ENCODE data around the gene PSME2. TPM values are rescaled to one million over a fixed set of nuclear protein-coding genes. Genes with fewer than 3 reads are reported as not detected.

The PSME2 gene
- total RNA-seq, 1 experiment from 2014 or later, result 172 TPM

GRCh38 chr14:24130717-24131548 is 15.5 kb downstream of the PSME2 start:
- DNase-seq (ENCODE audit: low spot score), result no peak
- H3K27me3 ChIP-seq (replicated peaks; ENCODE audit: insufficient read depth, low read depth, low read length, poor library complexity), result no peaks in the 10 kb centered on the region
- no peaks in the 10 kb centered on the region for H3K4me1 ChIP-seq (ENCODE audit: insufficient read depth, low read length, poor library complexity, severe bottlenecking)
- BruUV-seq (replicated peaks), result no TSS peak
- CTCF ChIA-PET, result no interaction called here
- H3K4me3 ChIP-seq (ENCODE audit: low read depth, low read length, poor library complexity, severe bottlenecking), result no peak overlapping the region
- POLR2A ChIA-PET (ENCODE audit: low non-redundant PET), result interaction anchor here (0.6 kb wide), 1 partner anchor 190 kb away, joined by 4 read pairs; no protein-coding TSS in a partner anchor
- H3K36me3 ChIP-seq (ENCODE audit: insufficient read depth, low read length, poor library complexity, severe bottlenecking), result no peaks in the 10 kb centered on the region
- TF ChIP-seq CTCF (conservative IDR thresholded peaks at IDR 0.05; ENCODE audit: low read depth, low read length) (no peak), EZH2 (IDR thresholded peaks at IDR 0.05; ENCODE audit: borderline replicate concordance, low read depth, low read length, poor library complexity, severe bottlenecking) (no peak)
- intact Hi-C loops (cut with micrococcal nuclease; ENCODE audit: unreplicated experiment), result no loop called here
- no peak overlapping the region for H3K27ac ChIP-seq (ENCODE audit: low read depth, low read length, poor library complexity, severe bottlenecking)
- no peaks in the 10 kb centered on the region for H3K9me3 ChIP-seq (ENCODE audit: low read depth, low read length, poor library complexity, severe bottlenecking)

GRCh38 chr14:24130380-24130716 is 16.1 kb downstream of the PSME2 start, which contains the start of gene FITM1:
Gene FITM1 (plus strand): TSS chr14:24130659. CDS start chr14:24131564, 905 bp downstream.
- Histone ChIP-seq H3K27ac (ENCODE audit: low read depth, low read length, poor library complexity, severe bottlenecking) (no peak within 1 kb of the TSS), H3K4me3 (ENCODE audit: low read depth, low read length, poor library complexity, severe bottlenecking) (no peak within 1 kb of the TSS), H3K27me3 (replicated peaks; ENCODE audit: insufficient read depth, low read depth, low read length, poor library complexity) (no peaks in the 10 kb centered on the region), H3K9me3 (ENCODE audit: low read depth, low read length, poor library complexity, severe bottlenecking) (no peaks in the 10 kb centered on the region), H3K36me3 (ENCODE audit: insufficient read depth, low read length, poor library complexity, severe bottlenecking) (no peaks in the 10 kb centered on the region), H3K4me1 (ENCODE audit: insufficient read depth, low read length, poor library complexity, severe bottlenecking) (no peaks in the 10 kb centered on the region)
- no peak for TF ChIP-seq CTCF (conservative IDR thresholded peaks at IDR 0.05; ENCODE audit: low read depth, low read length)
- TF ChIP-seq EZH2 (IDR thresholded peaks at IDR 0.05; ENCODE audit: borderline replicate concordance, low read depth, low read length, poor library complexity, severe bottlenecking), result no peak
- CTCF ChIA-PET, result no interaction called here
- no TSS peak for BruUV-seq (replicated peaks)
- no peak for DNase-seq (ENCODE audit: low spot score)
- intact Hi-C loops (cut with micrococcal nuclease; ENCODE audit: unreplicated experiment), result no loop called here
- POLR2A ChIA-PET (ENCODE audit: low non-redundant PET), result interaction anchor here (0.6 kb wide), 1 partner anchor 191 kb away, joined by 4 read pairs; no protein-coding TSS in a partner anchor

GRCh38 chr14:24129410-24129998 is 16.9 kb downstream of the PSME2 start:
- Histone ChIP-seq H3K36me3 (ENCODE audit: insufficient read depth, low read length, poor library complexity, severe bottlenecking) (no peaks in the 10 kb centered on the region), H3K4me1 (ENCODE audit: insufficient read depth, low read length, poor library complexity, severe bottlenecking) (no peaks in the 10 kb centered on the region), H3K27me3 (replicated peaks; ENCODE audit: insufficient read depth, low read depth, low read length, poor library complexity) (no peaks in the 10 kb centered on the region), H3K4me3 (ENCODE audit: low read depth, low read length, poor library complexity, severe bottlenecking) (no peak overlapping the region), H3K9me3 (ENCODE audit: low read depth, low read length, poor library complexity, severe bottlenecking) (no peaks in the 10 kb centered on the region), H3K27ac (ENCODE audit: low read depth, low read length, poor library complexity, severe bottlenecking) (no peak overlapping the region)
- ChIA-PET CTCF (no interaction called here), POLR2A (ENCODE audit: low non-redundant PET) (no interaction called here)
- no peak for DNase-seq (ENCODE audit: low spot score)
- TF ChIP-seq EZH2 (IDR thresholded peaks at IDR 0.05; ENCODE audit: borderline replicate concordance, low read depth, low read length, poor library complexity, severe bottlenecking) (no peak), CTCF (conservative IDR thresholded peaks at IDR 0.05; ENCODE audit: low read depth, low read length) (no peak)
- intact Hi-C loops (cut with micrococcal nuclease; ENCODE audit: unreplicated experiment), result no loop called here
- BruUV-seq (replicated peaks), result no TSS peak

Measured in A673 (cell line).